IPS-18a (cell line): ENCODE results near the gene MTPN.

Source experiments
- H3K27ac ChIP-seq: one replicate; pipeline ENCODE4 v1.5.1; 2013; ENCODE audit warnings: low read length
- H3K27me3 ChIP-seq: one replicate; pipeline ENCODE4 v1.6.1; 2013; ENCODE audit warnings: mild to moderate bottlenecking, low read length; ENCODE audit not compliant: control insufficient read depth, insufficient read depth
- H3K36me3 ChIP-seq: one replicate; pipeline ENCODE4 v1.6.1; 2013; ENCODE audit warnings: low read depth, low read length; ENCODE audit not compliant: control insufficient read depth
- H3K4me1 ChIP-seq: one replicate; pipeline ENCODE4 v1.6.1; 2013; ENCODE audit warnings: low read depth, low read length; ENCODE audit not compliant: control insufficient read depth
- H3K4me3 ChIP-seq: one replicate; pipeline ENCODE4 v1.5.1; 2013; ENCODE audit warnings: low read length
- H3K9ac ChIP-seq: one replicate; pipeline ENCODE4 v1.6.1; 2013; ENCODE audit warnings: mild to moderate bottlenecking, low read length, moderate library complexity
- H3K9me3 ChIP-seq: one replicate; pipeline ENCODE4 v1.6.1; 2013; ENCODE audit warnings: low read depth, low read length; ENCODE audit not compliant: control insufficient read depth

The MTPN gene

DNA sequence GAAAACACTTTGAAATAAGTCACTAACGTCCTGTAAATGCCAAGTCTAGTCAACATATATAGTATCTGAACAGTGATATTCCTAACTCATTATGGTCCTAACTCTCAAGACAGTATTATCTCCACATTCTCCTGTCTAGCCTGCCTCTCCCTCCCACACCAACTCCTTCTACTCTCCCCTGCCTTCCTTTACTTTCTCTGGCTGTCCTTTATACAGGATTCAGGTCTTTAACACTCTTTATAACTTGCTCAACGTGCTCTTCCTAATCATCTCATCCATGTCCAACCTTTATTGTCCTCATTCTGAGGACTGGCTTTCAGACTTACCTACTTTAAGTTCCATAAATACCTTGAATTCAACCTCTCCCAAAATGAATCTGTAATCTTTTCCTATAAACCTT, 42.5 kb downstream of the MTPN start:
- H3K9ac ChIP-seq = no peak overlapping the region
- H3K27ac ChIP-seq = no peak overlapping the region
- H3K27me3 ChIP-seq = no peaks in the 10 kb centered on the region
- H3K4me1 ChIP-seq = peaks cover 9% of the 10 kb centered on the region
- no peak overlapping the region for H3K4me3 ChIP-seq
- H3K36me3 ChIP-seq = peaks cover 3% of the 10 kb centered on the region
- H3K9me3 ChIP-seq = no peaks in the 10 kb centered on the region

DNA sequence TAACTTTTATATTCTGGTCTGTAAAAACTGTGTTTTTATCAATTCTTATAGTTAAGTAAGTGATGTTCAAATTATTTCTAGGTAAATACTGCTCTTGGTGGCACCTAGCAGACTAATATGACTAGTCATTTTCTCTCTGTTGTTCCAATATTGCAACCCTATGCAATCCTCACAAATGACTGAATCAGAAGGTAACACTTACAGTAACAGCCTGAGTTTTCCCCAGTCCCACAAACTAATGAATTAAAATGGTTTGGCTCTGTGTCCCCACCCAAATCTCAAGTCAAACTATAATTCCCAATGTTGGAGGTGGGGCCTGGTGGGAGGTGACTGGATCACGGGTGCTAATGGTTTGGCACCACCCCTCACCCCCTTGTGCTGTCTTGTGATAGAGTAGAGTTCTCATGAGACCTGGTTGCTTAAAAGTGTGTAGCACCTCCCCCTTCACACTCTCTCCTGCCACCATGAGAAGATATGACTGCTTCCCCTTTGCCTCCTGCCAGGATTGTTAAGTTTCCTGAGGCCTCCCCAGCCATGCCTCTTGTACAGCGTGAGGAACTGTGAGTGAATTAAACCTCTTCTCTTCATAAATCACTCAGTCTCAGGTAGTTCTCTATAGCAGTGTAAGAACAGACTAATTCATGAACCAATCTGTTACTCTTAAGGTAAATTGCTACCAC, 43.5 kb downstream of the MTPN start:
- no peaks in the 10 kb centered on the region for H3K27me3 ChIP-seq
- no peaks in the 10 kb centered on the region for H3K9me3 ChIP-seq
- peaks cover 9% of the 10 kb centered on the region for H3K4me1 ChIP-seq
- H3K9ac ChIP-seq = no peak overlapping the region
- H3K36me3 ChIP-seq = peaks cover 7% of the 10 kb centered on the region
- no peak overlapping the region for H3K4me3 ChIP-seq
- no peak overlapping the region for H3K27ac ChIP-seq

DNA sequence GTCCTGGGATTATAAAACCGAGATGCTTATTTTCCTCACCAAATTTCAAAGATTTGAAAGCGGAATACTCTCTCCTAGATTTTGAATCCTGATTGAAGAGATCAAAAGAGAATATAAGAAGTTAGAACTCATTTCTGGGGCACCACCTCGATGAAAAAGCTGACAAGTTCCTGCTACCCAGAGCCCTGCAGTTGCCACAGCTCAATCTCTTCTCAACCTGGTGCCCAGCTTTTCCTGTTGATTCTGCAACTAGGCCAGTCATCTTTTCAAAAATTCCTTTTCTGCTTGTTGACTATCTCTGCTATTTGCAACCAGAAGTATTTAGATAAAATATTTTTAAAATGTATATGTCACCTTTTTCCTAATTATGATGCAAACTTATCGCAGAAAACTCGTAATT, 45.0 kb downstream of the MTPN start:
- no peak overlapping the region for H3K9ac ChIP-seq
- peaks cover 13% of the 10 kb centered on the region for H3K36me3 ChIP-seq
- H3K27ac ChIP-seq = no peak overlapping the region
- H3K27me3 ChIP-seq = no peaks in the 10 kb centered on the region
- peaks cover 9% of the 10 kb centered on the region for H3K4me1 ChIP-seq
- H3K9me3 ChIP-seq = no peaks in the 10 kb centered on the region
- H3K4me3 ChIP-seq = no peak overlapping the region

DNA sequence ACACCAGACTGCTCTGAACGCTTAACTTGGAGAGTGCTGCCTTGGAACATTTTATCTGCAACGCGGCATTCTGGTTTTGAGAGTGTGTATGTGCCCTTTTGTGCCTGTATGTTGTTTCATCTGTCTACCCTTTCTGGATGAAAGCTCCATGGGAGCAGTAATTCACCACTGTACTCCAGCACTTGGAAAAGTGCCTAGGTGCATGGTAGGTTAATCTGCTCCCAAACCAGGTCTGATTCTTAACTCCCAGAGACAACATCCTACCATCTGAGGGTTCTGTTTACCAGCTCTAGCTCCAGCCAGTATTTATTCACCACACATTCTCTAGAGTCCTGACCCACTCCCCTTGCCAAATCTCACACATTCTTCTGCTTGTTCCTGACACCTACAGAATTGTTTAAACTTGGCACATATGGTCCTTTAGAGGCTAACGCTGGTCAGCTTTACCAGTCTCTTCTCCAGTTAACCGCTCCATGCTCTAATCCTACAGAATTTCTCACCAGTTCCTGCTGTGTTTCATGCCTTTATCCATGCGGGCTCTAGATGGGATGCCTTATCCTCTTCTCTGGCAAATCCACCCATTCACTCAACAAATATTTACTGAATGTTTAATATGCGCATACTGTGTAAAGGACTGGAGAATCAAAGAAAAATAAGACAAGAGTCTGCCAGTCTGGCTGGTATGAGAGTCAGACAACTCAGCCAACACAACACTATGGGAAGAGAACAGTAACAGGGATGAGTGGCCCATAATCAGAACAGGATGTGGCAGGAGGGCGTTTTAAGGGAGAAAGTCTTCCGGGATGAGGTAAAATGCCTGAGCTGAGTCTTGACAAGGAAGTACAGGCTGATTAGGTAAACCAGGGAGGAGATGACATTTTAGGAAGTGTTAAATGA, 46.3 kb downstream of the MTPN start:
- no peaks in the 10 kb centered on the region for H3K9me3 ChIP-seq
- H3K27me3 ChIP-seq = no peaks in the 10 kb centered on the region
- no peak overlapping the region for H3K9ac ChIP-seq
- H3K4me3 ChIP-seq = no peak overlapping the region
- H3K27ac ChIP-seq = no peak overlapping the region
- H3K4me1 ChIP-seq = peaks cover 9% of the 10 kb centered on the region
- H3K36me3 ChIP-seq = peaks cover 13% of the 10 kb centered on the region

DNA sequence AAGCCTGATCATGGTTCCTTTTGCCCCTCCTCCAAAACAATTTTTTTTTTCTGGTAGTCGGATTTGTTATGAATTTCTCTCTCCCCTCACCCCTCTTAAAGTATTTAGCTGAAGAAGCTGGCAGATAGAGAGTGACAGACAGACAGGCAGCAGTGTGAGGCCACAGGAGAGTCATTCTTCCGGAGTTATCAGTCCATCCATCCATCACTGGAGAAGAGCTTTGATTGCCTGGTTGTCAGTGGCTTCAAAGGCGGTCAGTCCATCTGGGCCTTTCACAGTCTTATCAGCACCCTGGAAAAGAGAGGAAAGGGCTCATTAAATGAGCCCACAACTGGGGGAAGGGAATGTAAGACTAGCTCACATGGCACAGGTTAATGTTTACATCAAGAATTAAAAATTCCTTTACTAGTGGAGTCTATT, 47.4 kb downstream of the MTPN start:
- Histone ChIP-seq H3K4me1 (peaks cover 9% of the 10 kb centered on the region), H3K36me3 (peaks cover 13% of the 10 kb centered on the region), H3K27ac (no peak overlapping the region), H3K27me3 (no peaks in the 10 kb centered on the region), H3K4me3 (no peak overlapping the region), H3K9ac (no peak overlapping the region), H3K9me3 (no peaks in the 10 kb centered on the region)

DNA sequence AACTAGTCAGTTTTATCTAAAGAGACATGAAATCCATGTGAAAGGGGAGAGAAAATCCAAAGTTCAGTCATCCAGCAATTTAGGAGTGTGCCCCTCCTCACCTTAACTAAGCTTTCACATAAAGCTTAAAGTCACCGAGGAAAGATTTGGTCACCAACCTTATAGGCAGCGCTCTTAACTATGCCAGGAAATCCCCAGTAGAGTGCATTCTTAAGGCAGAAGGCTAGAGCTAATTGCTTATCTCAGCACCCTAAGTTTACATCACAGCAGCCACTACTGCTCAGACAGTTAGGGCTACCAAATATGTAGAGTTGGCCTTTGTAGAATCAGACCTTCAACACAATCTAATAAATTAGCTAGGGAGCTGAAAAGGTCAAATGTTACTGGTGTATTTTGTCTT, 47.9 kb downstream of the MTPN start:
- Histone ChIP-seq H3K27me3 (no peaks in the 10 kb centered on the region), H3K9me3 (no peaks in the 10 kb centered on the region), H3K27ac (no peak overlapping the region), H3K9ac (no peak overlapping the region), H3K36me3 (peaks cover 13% of the 10 kb centered on the region), H3K4me1 (peaks cover 9% of the 10 kb centered on the region), H3K4me3 (no peak overlapping the region)

DNA sequence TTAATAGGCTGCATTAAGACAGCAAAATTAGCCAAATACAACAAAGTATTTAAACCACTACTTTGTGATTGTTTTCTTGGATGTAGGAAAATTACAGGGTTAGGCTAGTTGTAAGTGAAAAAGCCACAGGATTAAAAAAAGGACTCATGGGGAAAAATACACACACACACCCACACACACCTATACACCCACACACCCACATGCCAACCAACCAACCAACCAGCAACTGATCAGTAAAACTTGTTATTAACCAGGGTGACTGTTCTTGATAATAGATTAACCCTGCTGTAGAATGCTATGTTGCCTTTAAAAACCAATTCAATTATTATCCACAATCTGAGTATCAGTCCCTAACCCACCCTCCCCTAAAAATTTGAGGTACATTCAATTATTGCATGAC, 49.0 kb downstream of the MTPN start:
- Histone ChIP-seq H3K4me3 (no peak overlapping the region), H3K4me1 (peaks cover 9% of the 10 kb centered on the region), H3K36me3 (peaks cover 13% of the 10 kb centered on the region), H3K27me3 (no peaks in the 10 kb centered on the region), H3K27ac (no peak overlapping the region), H3K9ac (no peak overlapping the region), H3K9me3 (no peaks in the 10 kb centered on the region)

DNA sequence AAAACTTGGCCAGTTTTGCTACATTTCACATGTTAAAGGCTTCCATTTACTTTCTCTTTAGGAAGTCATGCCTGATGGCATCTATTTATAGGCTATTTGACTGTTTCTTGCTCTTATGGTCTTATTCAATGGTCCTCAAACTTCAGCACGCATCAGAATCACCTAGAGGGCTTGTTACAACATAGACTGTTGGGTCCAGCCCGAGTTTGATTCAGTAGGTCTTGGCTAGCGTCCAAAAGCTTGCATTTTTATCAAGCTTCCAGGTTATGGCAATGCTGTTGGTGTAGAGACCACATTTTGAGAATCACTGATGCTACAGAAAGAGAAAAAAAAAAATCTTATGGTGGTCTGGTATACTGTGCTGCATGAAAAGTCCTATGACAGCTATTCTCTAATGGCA, 51.9 kb downstream of the MTPN start:
- Histone ChIP-seq H3K27ac (no peak overlapping the region), H3K4me1 (no peaks in the 10 kb centered on the region)

DNA sequence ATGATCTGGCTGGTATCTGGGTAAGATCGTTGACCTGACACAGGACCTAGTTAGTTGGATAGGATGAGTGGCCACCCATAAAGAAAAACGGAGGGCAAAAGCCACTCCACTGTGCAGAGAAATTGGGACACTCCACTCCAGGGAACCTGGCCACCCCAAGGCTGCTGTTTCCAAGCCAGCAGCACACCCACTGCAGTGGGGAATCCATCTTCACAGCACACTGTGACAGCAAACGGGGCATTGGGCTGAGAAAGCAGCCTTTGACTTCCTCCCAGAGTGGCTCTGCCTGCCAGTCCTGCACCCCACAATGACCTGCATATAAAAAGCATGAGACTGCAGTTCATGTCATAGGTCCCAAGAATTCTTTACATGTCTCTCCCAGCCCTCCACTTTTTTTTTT, 52.9 kb downstream of the MTPN start:
- Histone ChIP-seq H3K27me3 (no peaks in the 10 kb centered on the region), H3K4me3 (no peak overlapping the region), H3K9ac (no peak overlapping the region), H3K9me3 (no peaks in the 10 kb centered on the region), H3K27ac (no peak overlapping the region), H3K4me1 (no peaks in the 10 kb centered on the region), H3K36me3 (peaks cover 7% of the 10 kb centered on the region)

More for the DNA sequence above, 51.9 kb downstream of the MTPN start:
- H3K9ac ChIP-seq = no peak overlapping the region
- H3K36me3 ChIP-seq = peaks cover 13% of the 10 kb centered on the region
- no peak overlapping the region for H3K4me3 ChIP-seq
- no peaks in the 10 kb centered on the region for H3K9me3 ChIP-seq
- H3K27me3 ChIP-seq = no peaks in the 10 kb centered on the region

DNA sequence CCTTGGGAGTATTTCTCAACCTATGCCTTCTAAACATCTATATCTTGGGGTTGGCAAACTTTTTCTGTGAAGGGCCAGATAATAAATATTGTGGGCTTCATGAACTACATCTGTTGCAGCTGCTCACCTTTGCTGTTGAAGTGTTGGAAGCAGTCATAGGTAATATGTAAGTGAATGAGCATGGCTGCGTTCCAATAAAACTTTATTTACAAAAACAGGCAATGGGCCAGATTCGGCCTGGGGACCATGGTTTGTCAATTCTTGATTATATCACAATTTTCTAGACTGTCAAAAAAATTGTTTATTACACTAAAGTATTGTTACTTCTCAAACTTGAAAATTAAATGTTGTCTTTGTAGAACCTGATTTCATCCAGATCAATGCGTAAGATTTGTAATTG, 54.9 kb downstream of the MTPN start:
- Histone ChIP-seq H3K36me3 (no peaks in the 10 kb centered on the region), H3K9ac (no peak overlapping the region), H3K27me3 (no peaks in the 10 kb centered on the region), H3K4me1 (no peaks in the 10 kb centered on the region), H3K9me3 (no peaks in the 10 kb centered on the region), H3K4me3 (no peak overlapping the region), H3K27ac (no peak overlapping the region)

DNA sequence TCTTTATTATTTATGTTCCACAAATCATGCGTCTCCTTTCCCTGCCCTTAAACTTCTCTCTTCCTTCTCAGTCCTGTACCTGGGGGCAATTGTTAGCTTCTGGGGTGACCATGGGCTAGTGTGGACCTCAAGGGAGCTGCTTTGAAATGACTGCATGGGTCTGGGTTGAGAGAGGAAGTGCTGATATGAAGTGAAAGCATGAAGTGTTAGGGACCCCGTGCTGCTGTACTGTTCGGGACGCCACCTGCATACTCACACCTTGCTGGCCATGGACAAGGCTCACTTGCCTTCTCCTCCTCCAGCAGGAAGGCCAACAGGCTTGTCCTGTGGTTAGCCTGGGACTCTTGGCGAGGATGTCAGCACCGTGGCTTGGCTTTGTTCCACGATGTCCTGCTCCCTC, 56.7 kb downstream of the MTPN start:
- no peaks in the 10 kb centered on the region for H3K27me3 ChIP-seq
- no peaks in the 10 kb centered on the region for H3K4me1 ChIP-seq
- no peaks in the 10 kb centered on the region for H3K9me3 ChIP-seq
- no peak overlapping the region for H3K4me3 ChIP-seq
- no peak overlapping the region for H3K9ac ChIP-seq
- H3K36me3 ChIP-seq = no peaks in the 10 kb centered on the region
- no peak overlapping the region for H3K27ac ChIP-seq
